ENCODE results near the gene SIRT2.

DNA sequence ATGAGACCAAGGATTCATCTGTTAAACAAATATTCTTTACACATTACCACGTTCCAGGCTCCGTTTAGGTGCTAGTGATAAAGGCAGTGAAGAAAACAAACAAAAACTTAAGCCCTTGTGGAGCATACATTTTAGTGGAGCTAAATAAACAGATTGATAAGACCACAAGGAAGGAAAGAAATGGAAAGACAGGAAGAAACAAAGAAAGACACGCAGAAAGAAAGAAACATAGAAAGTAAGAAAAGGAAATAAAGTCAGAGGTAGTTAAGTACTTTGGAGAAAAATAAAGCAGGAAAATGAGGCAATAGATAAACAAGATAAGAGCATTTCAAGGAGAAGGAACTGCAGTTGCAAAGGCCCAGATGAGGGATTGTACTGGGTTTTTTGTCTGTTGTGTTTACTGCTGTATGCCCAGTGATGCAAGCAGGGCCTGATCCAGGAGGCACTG lies 1.3 kb upstream of the SIRT2 start:
- TF ChIP-seq, protein P1, sequence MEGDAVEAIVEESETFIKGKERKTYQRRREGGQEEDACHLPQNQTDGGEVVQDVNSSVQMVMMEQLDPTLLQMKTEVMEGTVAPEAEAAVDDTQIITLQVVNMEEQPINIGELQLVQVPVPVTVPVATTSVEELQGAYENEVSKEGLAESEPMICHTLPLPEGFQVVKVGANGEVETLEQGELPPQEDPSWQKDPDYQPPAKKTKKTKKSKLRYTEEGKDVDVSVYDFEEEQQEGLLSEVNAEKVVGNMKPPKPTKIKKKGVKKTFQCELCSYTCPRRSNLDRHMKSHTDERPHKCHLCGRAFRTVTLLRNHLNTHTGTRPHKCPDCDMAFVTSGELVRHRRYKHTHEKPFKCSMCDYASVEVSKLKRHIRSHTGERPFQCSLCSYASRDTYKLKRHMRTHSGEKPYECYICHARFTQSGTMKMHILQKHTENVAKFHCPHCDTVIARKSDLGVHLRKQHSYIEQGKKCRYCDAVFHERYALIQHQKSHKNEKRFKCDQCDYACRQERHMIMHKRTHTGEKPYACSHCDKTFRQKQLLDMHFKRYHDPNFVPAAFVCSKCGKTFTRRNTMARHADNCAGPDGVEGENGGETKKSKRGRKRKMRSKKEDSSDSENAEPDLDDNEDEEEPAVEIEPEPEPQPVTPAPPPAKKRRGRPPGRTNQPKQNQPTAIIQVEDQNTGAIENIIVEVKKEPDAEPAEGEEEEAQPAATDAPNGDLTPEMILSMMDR (IDR thresholded peaks at IDR 0.05) = no peak
- no peak for TF ChIP-seq POLR2A (IDR thresholded peaks at IDR 0.05)
